Panc1 (cell line): ENCODE results near the gene CDK5RAP1.

Experiments
- TCF7L2 ChIP-seq: IDR thresholded peaks from 2 replicates; pipeline ENCODE4 v1.6.1; 2011; ENCODE audit warnings: mild to moderate bottlenecking, low read depth, low read length, inconsistent platforms
- TF ChIP-seq, protein P1 (sequence below): fragments of 450-650 bp; IDR thresholded peaks from 2 replicates; pipeline ENCODE4 v1.5.1; 2017; ENCODE audit warnings: mild to moderate bottlenecking

DNA sequence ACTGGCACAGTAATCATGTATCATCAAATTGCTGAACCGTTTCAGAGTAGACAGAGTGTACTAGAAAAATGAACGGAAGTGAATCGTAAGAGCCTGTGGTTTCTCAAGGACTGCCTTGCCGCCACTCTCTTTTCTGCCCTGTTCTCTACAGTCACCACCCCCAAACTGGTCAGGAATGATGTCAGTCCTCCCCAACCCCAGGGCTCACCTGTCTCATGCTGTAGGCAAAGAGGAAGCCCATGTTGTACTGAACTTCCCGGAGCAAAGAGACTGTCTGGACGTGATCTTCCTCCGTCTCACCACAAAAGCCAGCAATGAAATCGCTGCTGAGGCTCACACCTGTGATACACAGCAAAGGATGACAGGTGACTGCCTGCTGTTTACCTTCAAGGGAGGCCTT, 31.0 kb downstream of the CDK5RAP1 start:
- no peak for TF ChIP-seq TCF7L2
- TF ChIP-seq, protein P1, sequence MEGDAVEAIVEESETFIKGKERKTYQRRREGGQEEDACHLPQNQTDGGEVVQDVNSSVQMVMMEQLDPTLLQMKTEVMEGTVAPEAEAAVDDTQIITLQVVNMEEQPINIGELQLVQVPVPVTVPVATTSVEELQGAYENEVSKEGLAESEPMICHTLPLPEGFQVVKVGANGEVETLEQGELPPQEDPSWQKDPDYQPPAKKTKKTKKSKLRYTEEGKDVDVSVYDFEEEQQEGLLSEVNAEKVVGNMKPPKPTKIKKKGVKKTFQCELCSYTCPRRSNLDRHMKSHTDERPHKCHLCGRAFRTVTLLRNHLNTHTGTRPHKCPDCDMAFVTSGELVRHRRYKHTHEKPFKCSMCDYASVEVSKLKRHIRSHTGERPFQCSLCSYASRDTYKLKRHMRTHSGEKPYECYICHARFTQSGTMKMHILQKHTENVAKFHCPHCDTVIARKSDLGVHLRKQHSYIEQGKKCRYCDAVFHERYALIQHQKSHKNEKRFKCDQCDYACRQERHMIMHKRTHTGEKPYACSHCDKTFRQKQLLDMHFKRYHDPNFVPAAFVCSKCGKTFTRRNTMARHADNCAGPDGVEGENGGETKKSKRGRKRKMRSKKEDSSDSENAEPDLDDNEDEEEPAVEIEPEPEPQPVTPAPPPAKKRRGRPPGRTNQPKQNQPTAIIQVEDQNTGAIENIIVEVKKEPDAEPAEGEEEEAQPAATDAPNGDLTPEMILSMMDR, result no peak
